ENCODE measurements around the gene KRT33A. TPM values are rescaled to one million over a fixed set of nuclear protein-coding genes. Genes with fewer than 3 reads are reported as not detected.

Gene KRT33A
- total and polyA plus RNA-seq, 2 experiments from 2014 or later, result not detected

GRCh38 chr17:41340934-41341861 is 9.4 kb downstream of the KRT33A start:
- Mint-ChIP-seq H3K27me3 (ENCODE audit: insufficient read depth, low read depth, poor library complexity) (no peaks in the 10 kb centered on the region), H3K4me1 (no peaks in the 10 kb centered on the region)
- no peaks in the 10 kb centered on the region for H3K27me3 ChIP-seq (ENCODE audit: insufficient read depth)

More at GRCh38 chr17:41340934-41341861, 9.4 kb downstream of the KRT33A start:
- Mint-ChIP-seq H3K36me3 (ENCODE audit: low read depth) (no peaks in the 10 kb centered on the region; the same call in 2 of the 3 replicates), H3K27ac (no peak overlapping the region), H3K9me3 (peaks cover 24% of the 10 kb centered on the region), H3K4me3 (no peak overlapping the region)
- DNase-seq (ENCODE audit: low spot score) (no peak), ATAC-seq (no peak)
- Histone ChIP-seq H3F3A (replicated peaks; ENCODE audit: low read depth) (no peaks in the 10 kb centered on the region), H3K4me1 (ENCODE audit: insufficient read depth) (no peaks in the 10 kb centered on the region), H2AFZ (no peak overlapping the region), H3K36me3 (ENCODE audit: insufficient read depth) (no peaks in the 10 kb centered on the region), H3K27ac (ENCODE audit: low read depth) (no peak overlapping the region), H3K79me2 (replicated peaks; ENCODE audit: insufficient read depth) (no peaks in the 10 kb centered on the region), H3K4me3 (no peak overlapping the region), H3K9me2 (ENCODE audit: insufficient read depth) (peaks cover 4% of the 10 kb centered on the region; the same call in 1 of the 2 replicates), H4K20me1 (replicated peaks; ENCODE audit: insufficient read depth) (no peaks in the 10 kb centered on the region), H3K4me2 (no peak overlapping the region)
- TF ChIP-seq ETS1 (IDR thresholded peaks at IDR 0.05), result no peak
- TF ChIP-seq CREB1 (CRISPR knock-in tag; IDR thresholded peaks at IDR 0.05; ENCODE audit: low read depth), result no peak
- TF ChIP-seq POLR2AphosphoS5 (IDR thresholded peaks at IDR 0.05; ENCODE audit: low read depth), result no peak
- no peak for TF ChIP-seq NANOG (IDR thresholded peaks at IDR 0.05; ENCODE audit: borderline replicate concordance)
- TF ChIP-seq JUNB (IDR thresholded peaks at IDR 0.05; ENCODE audit: unreplicated experiment), result no peak
- no peak for TF ChIP-seq ZNF114 (CRISPR knock-in tag; IDR thresholded peaks at IDR 0.05)
- TF ChIP-seq CTCF (conservative IDR thresholded peaks at IDR 0.05; ENCODE audit: low read depth in 2 of 2), result no peak
- no peak for TF ChIP-seq ZNF462 (CRISPR knock-in tag; IDR thresholded peaks at IDR 0.05)
- TF ChIP-seq EZH2 (IDR thresholded peaks at IDR 0.05; ENCODE audit: low read depth, unreplicated experiment), result no peak
- no peak for TF ChIP-seq ZNF331 (CRISPR knock-in tag; IDR thresholded peaks at IDR 0.05; ENCODE audit: low read depth)
- TF ChIP-seq STAT1 (IDR thresholded peaks at IDR 0.05; ENCODE audit: unreplicated experiment), result no peak
- TF ChIP-seq EZH2phosphoT487 (IDR thresholded peaks at IDR 0.05; ENCODE audit: unreplicated experiment), result no peak

Data from GM23338 (cell line).